NCI-H2227 (cell line): Measurements from ENCODE around the gene BTC.
"Not testable (repeated sequence)": the region's sequence is repeated elsewhere in the genome, so short reads cannot be mapped to it uniquely, and the experiment has no call there.

ENCODE experiments used
- DNase-seq: peaks from one replicate; lab custom pipeline; 2025; ENCODE audit not compliant: unreplicated experiment; lab: John Stamatoyannopoulos, UW

Gene BTC

GRCh38 chr4:74758551-74759145 is 35.7 kb downstream of the BTC start:
- DNase-seq = no peak

GRCh38 chr4:74757136-74757535 is 37.2 kb downstream of the BTC start:
- DNase-seq = no peak

- no peak for DNase-seq
These were observed 38.8 kb downstream of the BTC start for GRCh38 chr4:74755486-74755885.

GRCh38 chr4:74754218-74754617 is 40.1 kb downstream of the BTC start:
- DNase-seq = no peak

- DNase-seq = no peak
These were observed 41.5 kb downstream of the BTC start for GRCh38 chr4:74752798-74753197.

- DNase-seq = no peak
These were observed 42.5 kb downstream of the BTC start for GRCh38 chr4:74751856-74752255.

- DNase-seq = no peak
These were observed 43.1 kb downstream of the BTC start for GRCh38 chr4:74751247-74751646.

- DNase-seq = no peak
These were observed 52.1 kb downstream of the BTC start for GRCh38 chr4:74742185-74742584.

- no peak for DNase-seq
These were observed 55.7 kb downstream of the BTC start for GRCh38 chr4:74738464-74739143.

GRCh38 chr4:74734995-74735394 is 59.3 kb downstream of the BTC start:
- no peak for DNase-seq

- no peak for DNase-seq
These were observed 60.6 kb downstream of the BTC start for GRCh38 chr4:74733756-74734155.

- DNase-seq = no peak
These were observed 69.3 kb downstream of the BTC start for GRCh38 chr4:74724979-74725378.

GRCh38 chr4:74716436-74716765 is 77.9 kb downstream of the BTC start:
- no peak for DNase-seq

GRCh38 chr4:74715706-74716435 is 78.5 kb downstream of the BTC start:
- DNase-seq = no peak

GRCh38 chr4:74714611-74715130 is 79.7 kb downstream of the BTC start:
- no peak for DNase-seq

GRCh38 chr4:74708135-74708534 is 86.2 kb downstream of the BTC start:
- DNase-seq = not testable (repeated sequence)
